ENCODE measurements around the gene DNAJC27.

DNA sequence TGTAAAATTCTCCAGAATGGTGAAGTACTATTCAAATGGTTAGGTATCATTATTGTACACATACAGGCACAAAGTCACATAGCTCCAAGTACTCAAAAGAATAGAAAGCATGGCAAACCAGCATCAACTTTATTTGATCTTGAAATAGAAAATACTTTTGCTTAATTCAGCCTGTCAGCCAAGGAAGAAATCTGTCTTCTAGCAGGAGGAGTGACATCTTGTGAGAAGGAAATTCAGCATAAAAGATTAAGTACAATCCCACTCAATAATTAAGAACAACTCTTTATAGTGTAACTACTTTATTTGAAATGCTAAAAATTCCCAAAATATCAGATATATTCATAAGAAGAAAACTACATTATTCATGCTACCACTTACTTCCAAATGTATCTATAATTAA, 15.8 kb downstream of the DNAJC27 start:
- TF ChIP-seq, protein P1, sequence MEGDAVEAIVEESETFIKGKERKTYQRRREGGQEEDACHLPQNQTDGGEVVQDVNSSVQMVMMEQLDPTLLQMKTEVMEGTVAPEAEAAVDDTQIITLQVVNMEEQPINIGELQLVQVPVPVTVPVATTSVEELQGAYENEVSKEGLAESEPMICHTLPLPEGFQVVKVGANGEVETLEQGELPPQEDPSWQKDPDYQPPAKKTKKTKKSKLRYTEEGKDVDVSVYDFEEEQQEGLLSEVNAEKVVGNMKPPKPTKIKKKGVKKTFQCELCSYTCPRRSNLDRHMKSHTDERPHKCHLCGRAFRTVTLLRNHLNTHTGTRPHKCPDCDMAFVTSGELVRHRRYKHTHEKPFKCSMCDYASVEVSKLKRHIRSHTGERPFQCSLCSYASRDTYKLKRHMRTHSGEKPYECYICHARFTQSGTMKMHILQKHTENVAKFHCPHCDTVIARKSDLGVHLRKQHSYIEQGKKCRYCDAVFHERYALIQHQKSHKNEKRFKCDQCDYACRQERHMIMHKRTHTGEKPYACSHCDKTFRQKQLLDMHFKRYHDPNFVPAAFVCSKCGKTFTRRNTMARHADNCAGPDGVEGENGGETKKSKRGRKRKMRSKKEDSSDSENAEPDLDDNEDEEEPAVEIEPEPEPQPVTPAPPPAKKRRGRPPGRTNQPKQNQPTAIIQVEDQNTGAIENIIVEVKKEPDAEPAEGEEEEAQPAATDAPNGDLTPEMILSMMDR (conservative IDR thresholded peaks at IDR 0.05; ENCODE audit: low read depth, low read length) = no peak
- TF ChIP-seq EZH2 (IDR thresholded peaks at IDR 0.05; ENCODE audit: low read length, unreplicated experiment) = no peak

Data from PC-3 (cell line).